Lung (tissue), 12 donors: ENCODE results near the gene PLCB2. TPM values are rescaled to one million over a fixed set of nuclear protein-coding genes. Genes with fewer than 3 reads are reported as not detected.

Experiments
- ATAC-seq: fragments of 200-7000 bp; cut with Tn5 transposase; one replicate; pipeline ENCODE4 v1.9.1; 2020; ENCODE audit warnings: moderate number of reproducible peaks; ENCODE audit not compliant: insufficient read depth, low FRiP score
- DNase-seq, 3 donors: peaks; one replicate each; pipeline ENCODE4 v3.0.0-alpha.2; 2013 to 2017
- H3K27ac ChIP-seq, 2 donors: one replicate each; pipeline ENCODE4 v1.5.1; 2013; ENCODE audit warnings: mild to moderate bottlenecking in 2 of 2, moderate library complexity in 2 of 2, control low read depth in 1 of 2, inconsistent platforms in 1 of 2, low read depth in 1 of 2, low read length in 1 of 2
- H3K27me3 ChIP-seq, 3 donors: one replicate each; pipeline ENCODE4 v1.5.1; 2013; ENCODE audit warnings: low read length in 2 of 3; ENCODE audit not compliant: control insufficient read depth in 3 of 3, insufficient read depth in 3 of 3
- H3K36me3 ChIP-seq, 4 donors: one replicate each; pipeline ENCODE4 v1.5.1; 2013; ENCODE audit warnings: low read length in 4 of 4, mild to moderate bottlenecking in 1 of 4, moderate library complexity in 1 of 4; ENCODE audit not compliant: control insufficient read depth in 4 of 4, insufficient read depth in 4 of 4
- H3K4me1 ChIP-seq, 5 donors: one replicate each; pipeline ENCODE4 v1.5.1; 2013; ENCODE audit warnings: low read length in 5 of 5, mild to moderate bottlenecking in 2 of 5, moderate library complexity in 1 of 5; ENCODE audit not compliant: control insufficient read depth in 5 of 5, insufficient read depth in 5 of 5
- H3K4me3 ChIP-seq: one replicate; pipeline ENCODE4 v1.5.1; 2013; ENCODE audit warnings: mild to moderate bottlenecking, control low read depth, moderate library complexity
- H3K9ac ChIP-seq, 2 donors: one replicate each; pipeline ENCODE4 v1.5.1; 2013; ENCODE audit warnings: low read length in 2 of 2, control low read depth in 1 of 2; ENCODE audit not compliant: insufficient read depth in 1 of 2
- H3K9me3 ChIP-seq, 4 donors: one replicate each; pipeline ENCODE4 v1.5.1; 2013; ENCODE audit warnings: low read length in 3 of 4, mild to moderate bottlenecking in 1 of 4, moderate library complexity in 1 of 4; ENCODE audit not compliant: control insufficient read depth in 4 of 4, insufficient read depth in 3 of 4
- WGBS, 2 donors: extraction: QIAGEN DNeasy Blood & Tissue Kit; methylation state at CpG; one replicate each; pipeline ENCODE4 v1.1.7; 2013; 5-methylcytosine and 5-hydroxymethylcytosine counted together
- polyA plus RNA-seq, 2 donors: library from polyadenylated mRNA; stranded (reverse); fragments of 200-250 nt; gene quantifications; one replicate each; pipeline ENCODE4 v1.2.1, GENCODE V29; 2013
- total RNA-seq, 2 donors: library from RNA; depleted of rRNA in 1 of 2; stranded (reverse); fragments of >200 nt in 1 of 2; gene quantifications; one replicate each; pipeline ENCODE4 v1.2.1, GENCODE V29; 2014 to 2021
- TF ChIP-seq, protein P1 (sequence below): IDR thresholded peaks from 2 replicates; pipeline ENCODE4 v1.5.1; 2012; ENCODE audit warnings: mild to moderate bottlenecking; ENCODE audit errors: control extremely low read depth, extremely low read depth
- donor health status: control.
- donor health status: control.
- donor health status: Bipolar disorder and iron deficiency.
- donor health status: healthy.
- donor health status: DM: yes; HTN: yes; CAD: no.

Gene PLCB2
- total and polyA plus RNA-seq, 4 donors = 17.9 to 76.7 (median 51.2) TPM

DNA sequence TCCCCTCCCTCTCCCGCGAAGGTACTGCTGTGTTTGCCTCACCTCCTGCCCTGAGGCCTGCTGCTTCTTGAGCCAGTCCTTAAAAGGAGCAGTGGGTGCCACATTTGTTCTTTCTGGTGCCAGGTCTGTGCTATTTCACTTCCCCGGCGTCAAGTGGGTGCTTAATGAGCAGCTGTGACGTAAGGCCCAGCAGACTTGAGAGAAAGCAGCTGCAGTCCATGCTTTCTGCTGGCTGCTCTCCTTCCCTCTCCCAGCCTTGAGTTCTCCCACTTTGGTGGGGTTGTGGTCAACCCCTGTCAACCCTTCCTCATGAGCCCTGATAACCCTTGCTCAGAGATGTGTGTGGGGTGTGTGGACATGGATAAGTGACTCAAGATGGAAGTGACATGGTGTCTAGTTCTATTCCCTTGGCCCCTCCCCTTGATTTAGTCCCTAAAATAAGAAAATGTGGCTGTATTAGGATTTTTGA is 22.7 kb upstream of the PLCB2 start:
- Histone ChIP-seq H3K36me3 (peaks cover 0 to 5% (median 2%) of the 10 kb centered on the region in 4 donors), H3K27ac (peak overlapping the region; percentile 64 to 76), H3K4me1 (peaks cover 25 to 52% (median 41%) of the 10 kb centered on the region in 5 donors), H3K27me3 (no peaks in the 10 kb centered on the region), H3K9ac (peak overlapping the region in 1 of 2 donors; percentile 24), H3K9me3 (no peaks in the 10 kb centered on the region), H3K4me3 (no peak overlapping the region)
- DNase-seq (peak; percentile 82 to 92 (median 88)), ATAC-seq (peak; percentile 71)
- TF ChIP-seq, protein P1, sequence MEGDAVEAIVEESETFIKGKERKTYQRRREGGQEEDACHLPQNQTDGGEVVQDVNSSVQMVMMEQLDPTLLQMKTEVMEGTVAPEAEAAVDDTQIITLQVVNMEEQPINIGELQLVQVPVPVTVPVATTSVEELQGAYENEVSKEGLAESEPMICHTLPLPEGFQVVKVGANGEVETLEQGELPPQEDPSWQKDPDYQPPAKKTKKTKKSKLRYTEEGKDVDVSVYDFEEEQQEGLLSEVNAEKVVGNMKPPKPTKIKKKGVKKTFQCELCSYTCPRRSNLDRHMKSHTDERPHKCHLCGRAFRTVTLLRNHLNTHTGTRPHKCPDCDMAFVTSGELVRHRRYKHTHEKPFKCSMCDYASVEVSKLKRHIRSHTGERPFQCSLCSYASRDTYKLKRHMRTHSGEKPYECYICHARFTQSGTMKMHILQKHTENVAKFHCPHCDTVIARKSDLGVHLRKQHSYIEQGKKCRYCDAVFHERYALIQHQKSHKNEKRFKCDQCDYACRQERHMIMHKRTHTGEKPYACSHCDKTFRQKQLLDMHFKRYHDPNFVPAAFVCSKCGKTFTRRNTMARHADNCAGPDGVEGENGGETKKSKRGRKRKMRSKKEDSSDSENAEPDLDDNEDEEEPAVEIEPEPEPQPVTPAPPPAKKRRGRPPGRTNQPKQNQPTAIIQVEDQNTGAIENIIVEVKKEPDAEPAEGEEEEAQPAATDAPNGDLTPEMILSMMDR = no peak
- 47% methylated on average over 5 of the region's 5 CpGs for WGBS, 2 donors

DNA sequence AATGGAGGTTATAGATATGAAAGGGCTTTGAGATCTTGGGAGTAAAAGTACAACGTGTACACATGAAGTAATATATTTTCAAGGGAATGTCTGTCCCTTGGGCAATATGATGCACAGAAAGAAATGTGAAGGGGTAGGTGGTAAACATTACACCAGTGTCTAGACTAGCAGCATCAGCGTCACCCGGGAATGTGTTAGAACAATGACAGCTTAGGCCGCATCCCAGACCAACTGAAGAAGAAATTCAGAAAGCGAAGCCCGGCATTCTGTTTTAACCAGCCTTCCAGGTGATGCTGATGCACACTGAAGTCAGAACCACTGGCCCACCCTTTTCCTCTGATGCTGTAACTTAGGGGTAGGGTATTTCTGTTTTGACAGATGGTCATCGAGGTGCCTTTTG is 22.1 kb upstream of the PLCB2 start:
- ATAC-seq (no peak), DNase-seq (no peak)
- Histone ChIP-seq H3K27ac (peak overlapping the region; percentile 64 to 68), H3K4me3 (no peak overlapping the region), H3K27me3 (no peaks in the 10 kb centered on the region), H3K4me1 (peaks cover 30 to 53% (median 35%) of the 10 kb centered on the region in 5 donors), H3K9me3 (no peaks in the 10 kb centered on the region), H3K36me3 (peaks cover 0 to 5% (median 0%) of the 10 kb centered on the region in 4 donors), H3K9ac (peak overlapping the region in 1 of 2 donors; percentile 24)
- TF ChIP-seq, protein P1 = no peak
- WGBS, 2 donors = 80 to 92% methylated on average over 7 of the region's 7 CpGs

DNA sequence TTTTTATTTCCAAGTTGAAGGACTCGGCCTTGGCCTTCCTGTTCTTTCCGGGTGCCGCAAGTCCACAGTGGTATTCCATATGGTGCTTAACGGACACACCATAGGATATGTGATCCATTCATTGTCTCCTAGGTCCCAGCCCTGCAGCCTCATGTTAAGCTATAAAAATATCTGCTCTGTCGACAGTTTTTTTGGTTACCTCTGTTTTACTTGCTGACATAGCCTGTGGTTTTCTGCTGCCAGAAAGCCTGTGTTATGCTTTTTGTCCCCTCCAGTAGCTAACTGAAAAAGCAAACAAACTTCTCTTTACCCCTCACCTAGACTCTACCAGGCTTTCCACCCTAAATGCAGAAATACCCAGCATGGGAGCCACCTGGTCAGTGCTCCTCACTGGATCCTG is 21.0 kb upstream of the PLCB2 start:
- peaks cover 26 to 44% (median 31%) of the 10 kb centered on the region in 5 donors for H3K4me1 ChIP-seq
- no peak for ATAC-seq
- no peak for DNase-seq
- H3K9ac ChIP-seq = no peak overlapping the region
- TF ChIP-seq, protein P1 = no peak
- H3K4me3 ChIP-seq = no peak overlapping the region
- H3K9me3 ChIP-seq = no peaks in the 10 kb centered on the region
- 68 to 85% methylated on average over 5 of the region's 5 CpGs for WGBS, 2 donors
- H3K27me3 ChIP-seq = no peaks in the 10 kb centered on the region
- H3K27ac ChIP-seq = no peak overlapping the region
- peaks cover 0 to 5% (median 0%) of the 10 kb centered on the region in 4 donors for H3K36me3 ChIP-seq

DNA sequence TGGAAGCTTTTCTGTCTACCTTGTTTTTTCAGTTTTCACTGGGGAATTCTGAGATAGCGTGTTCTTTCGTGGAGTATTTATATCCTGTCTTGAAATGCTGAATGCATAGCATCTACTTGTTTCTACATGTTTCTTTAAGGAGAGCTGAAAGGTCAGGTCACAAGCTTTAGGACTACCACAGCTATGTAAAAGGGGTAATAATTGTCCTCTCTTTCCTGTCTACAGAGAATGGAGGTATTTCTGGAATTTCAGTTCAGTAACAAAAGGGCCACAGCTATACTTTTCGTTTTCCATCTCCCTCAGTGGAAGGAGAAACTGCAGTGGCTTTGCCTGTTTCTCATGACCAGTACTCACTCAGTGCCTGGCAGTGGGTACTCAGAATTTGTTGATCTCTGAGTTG is 20.4 kb upstream of the PLCB2 start:
- DNase-seq (no peak), ATAC-seq (no peak)
- Histone ChIP-seq H3K27me3 (no peaks in the 10 kb centered on the region), H3K9me3 (no peaks in the 10 kb centered on the region), H3K4me1 (peaks cover 24 to 40% (median 31%) of the 10 kb centered on the region in 5 donors), H3K36me3 (peaks cover 0 to 5% (median 0%) of the 10 kb centered on the region in 4 donors), H3K9ac (no peak overlapping the region), H3K27ac (no peak overlapping the region), H3K4me3 (no peak overlapping the region)
- WGBS, 2 donors = 61 to 68% methylated on average over 3 of the region's 3 CpGs
- TF ChIP-seq, protein P1 = no peak
